GM12892 (cell line): ENCODE measurements around the gene MUC5AC.

Experiments used
- DNase-seq: peaks from one replicate; pipeline ENCODE4 v3.0.0; 2011; ENCODE audit not compliant: insufficient read length
- FAIRE-seq: peaks from 2 replicates; lab custom pipeline; 2011; peaks lifted over from hg19 to GRCh38; lab: Jason Lieb, UNC
- POLR2A ChIP-seq: IDR thresholded peaks from 2 replicates; pipeline ENCODE4 v1.6.1; 2011; ENCODE audit warnings: low read depth, low read length, control low read depth
- POLR2AphosphoS5 ChIP-seq: IDR thresholded peaks from 2 replicates; pipeline ENCODE4 v1.6.1; 2011; ENCODE audit warnings: low read depth, low read length, control low read depth
- TAF1 ChIP-seq: IDR thresholded peaks from 2 replicates; pipeline ENCODE4 v1.6.1; 2011; ENCODE audit warnings: low read depth, mild to moderate bottlenecking, control low read depth, low read length, borderline replicate concordance

MUC5AC gene

GRCh38 chr11:1126935-1127663 lies 30.7 kb upstream of the MUC5AC start:
- no peak for FAIRE-seq
- peak; percentile 16 for DNase-seq
- TF ChIP-seq TAF1 (no peak), POLR2A (no peak), POLR2AphosphoS5 (no peak)

- no peak for FAIRE-seq
- DNase-seq = no peak
- TF ChIP-seq POLR2A (no peak), POLR2AphosphoS5 (no peak), TAF1 (no peak)
These were observed 30.0 kb upstream of the MUC5AC start for GRCh38 chr11:1127664-1128162.

- FAIRE-seq = no peak
- peak; percentile 14 for DNase-seq
These were observed 29.2 kb upstream of the MUC5AC start for GRCh38 chr11:1128311-1129142.

GRCh38 chr11:1129143-1129610 lies 28.6 kb upstream of the MUC5AC start:
- DNase-seq = no peak
- TF ChIP-seq POLR2AphosphoS5 = no peak
- no peak for TF ChIP-seq POLR2A
- no peak for TF ChIP-seq TAF1
- no peak for FAIRE-seq

More at GRCh38 chr11:1128311-1129142, 29.2 kb upstream of the MUC5AC start:
- TF ChIP-seq POLR2A (no peak), TAF1 (no peak), POLR2AphosphoS5 (no peak)

- no peak for FAIRE-seq
- TF ChIP-seq POLR2A (no peak), TAF1 (no peak), POLR2AphosphoS5 (no peak)
- peak; percentile 13 for DNase-seq
These were observed 28.1 kb upstream of the MUC5AC start for GRCh38 chr11:1129611-1130160.

- no peak for FAIRE-seq
- no peak for TF ChIP-seq POLR2AphosphoS5
- TF ChIP-seq POLR2A = no peak
- no peak for TF ChIP-seq TAF1
- peak; percentile 12 for DNase-seq
These were observed 27.3 kb upstream of the MUC5AC start for GRCh38 chr11:1130276-1131032.

- FAIRE-seq (no peak), DNase-seq (no peak)
- TF ChIP-seq POLR2A (no peak), TAF1 (no peak), POLR2AphosphoS5 (no peak)
These were observed 26.5 kb upstream of the MUC5AC start for GRCh38 chr11:1131033-1131911.

GRCh38 chr11:1134848-1135445 lies 22.8 kb upstream of the MUC5AC start:
- FAIRE-seq (no peak), DNase-seq (no peak)
- TF ChIP-seq POLR2A (no peak), TAF1 (no peak), POLR2AphosphoS5 (no peak)

GRCh38 chr11:1138097-1138496 lies 19.7 kb upstream of the MUC5AC start:
- TF ChIP-seq POLR2AphosphoS5 (no peak), TAF1 (no peak), POLR2A (no peak)
- DNase-seq (no peak), FAIRE-seq (no peak)

- TF ChIP-seq TAF1 = no peak
- no peak for TF ChIP-seq POLR2AphosphoS5
- no peak for TF ChIP-seq POLR2A
- DNase-seq (no peak), FAIRE-seq (no peak)
These were observed 18.2 kb upstream of the MUC5AC start for GRCh38 chr11:1139441-1140083.
